Loucy (cell line): Measurements from ENCODE around the gene SART3.

Experiments
- H2AFZ ChIP-seq: fragments of 200-600 bp; sonication (generic); 2 replicates; pipeline ENCODE4 v1.6.0; 2016; ENCODE audit warnings: antibody characterized with exemption, mild to moderate bottlenecking, low read length, moderate library complexity
- H3F3A ChIP-seq: fragments of 200-600 bp; 2 replicates; pipeline ENCODE4 v1.6.0; 2016; ENCODE audit warnings: antibody characterized with exemption, low read depth, mild to moderate bottlenecking
- H3K27me3 ChIP-seq: fragments of 200-600 bp; sonication (generic); 2 replicates; pipeline ENCODE4 v1.6.1; 2014; ENCODE audit warnings: low read length, mild to moderate bottlenecking; ENCODE audit not compliant: insufficient read depth, poor library complexity, severe bottlenecking
- H3K36me3 ChIP-seq: fragments of 200-600 bp; sonication (generic); 2 replicates; pipeline ENCODE4 v1.6.1; 2016; ENCODE audit warnings: low read length; ENCODE audit not compliant: insufficient read depth
- H3K4me1 ChIP-seq: fragments of 200-600 bp; sonication (generic); 2 replicates; pipeline ENCODE4 v1.5.1; 2014; ENCODE audit warnings: low read length, mild to moderate bottlenecking; ENCODE audit not compliant: insufficient read depth, poor library complexity, severe bottlenecking
- H3K4me2 ChIP-seq: fragments of 200-600 bp; sonication (generic); 2 replicates; pipeline ENCODE4 v1.6.0; 2014; ENCODE audit warnings: antibody characterized with exemption, low read length, low read depth, mild to moderate bottlenecking; ENCODE audit not compliant: poor library complexity, severe bottlenecking
- H3K4me3 ChIP-seq: fragments of 200-600 bp; sonication (generic); 2 replicates; pipeline ENCODE4 v1.5.1; 2014; ENCODE audit warnings: low read length, mild to moderate bottlenecking, mixed read lengths; ENCODE audit not compliant: poor library complexity, severe bottlenecking
- H3K79me2 ChIP-seq: fragments of 200-600 bp; sonication (generic); 2 replicates; pipeline ENCODE4 v1.6.1; 2014; ENCODE audit warnings: low read length; ENCODE audit not compliant: insufficient read depth
- H3K9ac ChIP-seq: fragments of 200-600 bp; sonication (generic); 2 replicates; pipeline ENCODE4 v1.6.0; 2014; ENCODE audit warnings: mild to moderate bottlenecking, low read depth, low read length, moderate library complexity; ENCODE audit not compliant: poor library complexity, severe bottlenecking
- H3K9me2 ChIP-seq: fragments of 200-600 bp; sonication (generic); replicated peaks from 2 replicates; pipeline ENCODE4 v1.6.1; 2016; ENCODE audit warnings: low read depth, low read length, mixed read lengths
- H3K9me3 ChIP-seq: fragments of 200-600 bp; sonication (generic); 2 replicates; pipeline ENCODE4 v1.6.1; 2014; ENCODE audit warnings: mild to moderate bottlenecking, antibody characterized with exemption, low read length, low read depth; ENCODE audit not compliant: insufficient read depth
- H4K20me1 ChIP-seq: fragments of 200-600 bp; sonication (generic); 2 replicates; pipeline ENCODE4 v1.6.0; 2014; ENCODE audit warnings: antibody characterized with exemption, low read length, mild to moderate bottlenecking; ENCODE audit not compliant: insufficient read depth, poor library complexity, severe bottlenecking
- EZH2phosphoT487 ChIP-seq: fragments of 200-600 bp; IDR thresholded peaks from 2 replicates; pipeline ENCODE4 v1.6.1; 2018; ENCODE audit warnings: antibody characterized with exemption, mild to moderate bottlenecking, moderate library complexity, borderline replicate concordance
- TF ChIP-seq, protein P1 (sequence below): fragments of 200-600 bp; sonication (generic); conservative IDR thresholded peaks from 2 replicates; pipeline ENCODE4 v1.5.1; 2014; ENCODE audit warnings: mild to moderate bottlenecking, antibody characterized with exemption, low read length

SART3 gene

GRCh38 chr12:108606492-108606891, 45.5 kb upstream of the SART3 start:
- Histone ChIP-seq H3K4me3 (no peak overlapping the region), H3K4me2 (no peak overlapping the region), H4K20me1 (no peaks in the 10 kb centered on the region), H3K4me1 (no peaks in the 10 kb centered on the region), H3K9me3 (no peaks in the 10 kb centered on the region), H3K36me3 (no peaks in the 10 kb centered on the region), H3K9ac (no peak overlapping the region), H3F3A (no peaks in the 10 kb centered on the region), H2AFZ (no peak overlapping the region), H3K79me2 (no peaks in the 10 kb centered on the region), H3K27me3 (no peaks in the 10 kb centered on the region), H3K9me2 (no peaks in the 10 kb centered on the region)
- TF ChIP-seq, protein P1, sequence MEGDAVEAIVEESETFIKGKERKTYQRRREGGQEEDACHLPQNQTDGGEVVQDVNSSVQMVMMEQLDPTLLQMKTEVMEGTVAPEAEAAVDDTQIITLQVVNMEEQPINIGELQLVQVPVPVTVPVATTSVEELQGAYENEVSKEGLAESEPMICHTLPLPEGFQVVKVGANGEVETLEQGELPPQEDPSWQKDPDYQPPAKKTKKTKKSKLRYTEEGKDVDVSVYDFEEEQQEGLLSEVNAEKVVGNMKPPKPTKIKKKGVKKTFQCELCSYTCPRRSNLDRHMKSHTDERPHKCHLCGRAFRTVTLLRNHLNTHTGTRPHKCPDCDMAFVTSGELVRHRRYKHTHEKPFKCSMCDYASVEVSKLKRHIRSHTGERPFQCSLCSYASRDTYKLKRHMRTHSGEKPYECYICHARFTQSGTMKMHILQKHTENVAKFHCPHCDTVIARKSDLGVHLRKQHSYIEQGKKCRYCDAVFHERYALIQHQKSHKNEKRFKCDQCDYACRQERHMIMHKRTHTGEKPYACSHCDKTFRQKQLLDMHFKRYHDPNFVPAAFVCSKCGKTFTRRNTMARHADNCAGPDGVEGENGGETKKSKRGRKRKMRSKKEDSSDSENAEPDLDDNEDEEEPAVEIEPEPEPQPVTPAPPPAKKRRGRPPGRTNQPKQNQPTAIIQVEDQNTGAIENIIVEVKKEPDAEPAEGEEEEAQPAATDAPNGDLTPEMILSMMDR: no peak
- TF ChIP-seq EZH2phosphoT487: no peak

GRCh38 chr12:108605690-108606406, 44.9 kb upstream of the SART3 start:
- Histone ChIP-seq H3K9me2 (no peaks in the 10 kb centered on the region), H3K9me3 (no peaks in the 10 kb centered on the region), H3K4me1 (no peaks in the 10 kb centered on the region), H3K4me2 (no peak overlapping the region), H3K27me3 (no peaks in the 10 kb centered on the region), H3K9ac (no peak overlapping the region), H4K20me1 (no peaks in the 10 kb centered on the region), H2AFZ (no peak overlapping the region), H3K36me3 (no peaks in the 10 kb centered on the region), H3F3A (no peaks in the 10 kb centered on the region), H3K79me2 (no peaks in the 10 kb centered on the region), H3K4me3 (no peak overlapping the region)
- no peak for TF ChIP-seq EZH2phosphoT487
- TF ChIP-seq, protein P1: no peak

DNA sequence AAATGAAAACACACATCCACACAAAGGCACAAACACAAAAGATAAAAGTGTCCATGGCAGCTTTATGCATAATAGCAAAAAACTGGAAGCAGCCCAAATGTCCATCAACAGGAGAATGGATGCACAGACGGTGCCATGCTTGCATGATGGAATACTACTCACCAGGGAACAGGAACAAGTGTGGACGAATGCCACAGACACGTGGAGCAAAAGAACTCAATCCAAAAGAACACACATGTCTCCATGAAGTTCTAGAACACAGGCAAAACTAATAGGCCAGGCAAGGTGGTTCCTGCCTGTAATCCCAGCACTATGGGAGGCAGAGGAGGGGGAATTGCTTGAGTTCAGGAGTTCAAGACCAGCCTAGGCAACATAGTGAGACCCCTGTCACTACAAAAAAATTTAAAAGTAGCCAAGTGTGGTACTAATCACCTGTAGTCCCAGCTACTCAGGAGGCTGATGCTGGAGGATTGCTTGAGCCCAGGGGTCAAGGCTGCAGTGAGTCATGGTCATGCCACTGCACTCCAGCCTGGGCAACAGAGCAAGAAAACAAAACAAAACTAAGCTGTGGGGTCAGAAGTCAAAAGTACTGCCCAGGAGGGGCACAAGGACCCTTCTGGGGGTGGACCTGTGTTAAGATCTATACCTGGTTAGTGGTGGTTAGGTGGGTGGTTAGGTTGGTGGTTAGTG, 44.2 kb upstream of the SART3 start:
- Histone ChIP-seq H3K9me3 (no peaks in the 10 kb centered on the region), H3K9ac (no peak overlapping the region), H3K4me3 (no peak overlapping the region), H3K4me1 (no peaks in the 10 kb centered on the region), H4K20me1 (no peaks in the 10 kb centered on the region), H3K79me2 (no peaks in the 10 kb centered on the region), H3K27me3 (no peaks in the 10 kb centered on the region), H2AFZ (no peak overlapping the region), H3K9me2 (no peaks in the 10 kb centered on the region), H3K4me2 (no peak overlapping the region), H3K36me3 (no peaks in the 10 kb centered on the region), H3F3A (no peaks in the 10 kb centered on the region)
- TF ChIP-seq EZH2phosphoT487: no peak
- TF ChIP-seq, protein P1: no peak
